Stimulated activated CD4-positive, alpha-beta T cell treated with anti-CD3 and anti-CD28 coated beads, Interleukin-4, amount 100 ng/mL, for 4 hours (primary cell): ENCODE data around the gene KDM2A.

Source experiments
- DNase-seq, 2 experiments: peaks; one replicate each; pipeline ENCODE4 v3.0.0-alpha.2; 2020

KDM2A gene

DNA sequence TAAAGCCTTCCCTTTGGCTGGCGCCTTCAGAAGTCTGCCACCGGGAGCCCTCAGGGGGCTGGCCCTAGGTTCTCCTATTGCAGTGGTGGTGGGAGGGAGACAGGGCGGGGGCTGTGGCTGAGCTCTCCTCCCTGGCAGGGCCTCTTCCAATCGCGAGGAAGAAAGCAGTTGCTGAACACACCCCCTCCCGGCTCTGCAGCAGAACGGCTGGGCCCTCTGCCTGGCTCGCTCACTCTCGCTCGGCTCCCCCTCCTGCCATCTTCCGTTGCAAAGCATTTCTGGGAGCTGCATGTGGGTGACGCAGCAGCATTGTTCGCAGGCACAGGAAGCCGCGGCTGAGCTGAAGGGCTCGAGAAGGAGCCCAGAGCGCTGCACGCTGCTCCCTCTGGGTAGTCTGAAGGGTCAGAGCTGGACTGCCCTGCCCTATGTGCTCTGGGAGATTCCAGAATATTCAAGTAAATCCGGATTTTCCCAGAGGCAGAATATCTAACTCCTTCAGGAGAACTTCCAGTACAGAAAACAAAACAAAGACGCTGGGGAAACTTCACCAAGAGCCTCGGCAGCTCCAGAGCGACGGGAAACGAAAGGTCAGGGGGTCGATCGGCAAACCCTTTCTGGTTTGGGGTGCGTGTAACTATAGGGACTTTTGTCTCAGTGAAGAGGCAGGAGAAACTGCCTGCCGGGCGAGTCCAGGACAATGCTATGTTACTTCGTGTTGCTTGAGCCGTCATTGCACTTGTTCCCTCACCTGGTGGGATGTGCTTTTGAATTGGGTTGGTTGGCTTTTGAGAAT is 120.9 kb downstream of the KDM2A start:
- DNase-seq = peak; percentile 90 to 98

DNA sequence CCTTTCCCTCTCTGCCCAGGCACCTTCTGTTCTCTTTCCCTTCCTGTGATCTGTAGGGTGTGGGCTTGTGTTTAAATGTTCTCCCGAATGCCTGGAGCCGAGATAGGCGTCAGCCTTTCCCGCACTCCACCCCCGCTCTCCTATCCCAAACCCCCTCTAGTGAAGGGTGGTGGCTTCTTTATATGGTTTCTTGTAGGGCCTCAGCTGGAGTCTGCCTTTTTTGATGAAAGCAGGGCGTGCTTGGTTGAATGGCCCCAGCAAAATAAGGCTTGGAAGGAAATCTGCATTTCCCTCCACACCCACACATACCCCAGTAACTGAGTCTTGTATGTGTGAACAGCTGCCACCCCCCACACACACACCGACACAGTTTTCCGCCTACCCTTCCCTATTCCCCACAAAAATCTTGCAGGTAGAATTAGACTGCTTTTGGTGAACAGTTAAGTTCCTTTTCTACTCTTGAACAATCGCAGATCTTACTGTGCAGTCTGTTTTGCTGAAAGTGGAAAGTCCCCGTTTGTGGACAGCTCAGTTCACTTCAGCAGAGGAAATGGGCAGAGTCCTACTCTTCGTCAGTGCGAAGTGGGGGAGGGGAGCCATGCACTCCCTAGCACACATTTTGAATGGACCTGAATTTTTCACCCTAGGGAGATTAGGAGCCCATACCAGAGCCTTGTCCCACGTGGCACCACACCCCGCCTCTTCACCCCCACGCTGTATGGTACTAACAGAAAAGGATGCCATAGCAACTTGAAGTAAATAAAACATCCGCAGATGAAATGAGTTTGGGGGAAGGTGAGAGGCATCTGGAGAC is 121.7 kb downstream of the KDM2A start:
- DNase-seq = peak; percentile 68 to 72

- DNase-seq = no peak
Observed at GRCh38 chr11:67242548-67242947, 123.5 kb downstream of the KDM2A start.

- no peak for DNase-seq
Observed at GRCh38 chr11:67243051-67243450, 124.0 kb downstream of the KDM2A start.

DNA sequence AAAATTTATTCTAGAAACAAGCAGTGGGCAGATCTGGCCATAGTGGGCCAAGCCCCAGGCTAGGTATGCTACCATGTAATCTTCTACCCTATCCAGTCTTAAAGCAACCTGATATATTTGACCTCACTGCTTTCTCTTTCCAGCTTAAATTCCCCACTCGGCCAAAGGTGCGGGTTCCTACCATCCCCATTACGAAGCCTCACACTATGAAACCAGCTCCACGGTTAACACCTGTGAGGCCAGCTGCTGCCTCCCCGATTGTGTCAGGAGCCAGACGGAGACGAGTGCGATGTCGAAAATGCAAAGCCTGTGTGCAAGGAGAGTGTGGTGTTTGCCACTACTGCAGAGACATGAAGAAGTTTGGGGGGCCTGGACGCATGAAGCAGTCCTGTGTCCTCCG is 126.0 kb downstream of the KDM2A start:
- no peak for DNase-seq

- DNase-seq = no peak
Observed at GRCh38 chr11:67247946-67248550, 129.0 kb downstream of the KDM2A start.

GRCh38 chr11:67248653-67249052 is 129.6 kb downstream of the KDM2A start:
- no peak for DNase-seq

DNA sequence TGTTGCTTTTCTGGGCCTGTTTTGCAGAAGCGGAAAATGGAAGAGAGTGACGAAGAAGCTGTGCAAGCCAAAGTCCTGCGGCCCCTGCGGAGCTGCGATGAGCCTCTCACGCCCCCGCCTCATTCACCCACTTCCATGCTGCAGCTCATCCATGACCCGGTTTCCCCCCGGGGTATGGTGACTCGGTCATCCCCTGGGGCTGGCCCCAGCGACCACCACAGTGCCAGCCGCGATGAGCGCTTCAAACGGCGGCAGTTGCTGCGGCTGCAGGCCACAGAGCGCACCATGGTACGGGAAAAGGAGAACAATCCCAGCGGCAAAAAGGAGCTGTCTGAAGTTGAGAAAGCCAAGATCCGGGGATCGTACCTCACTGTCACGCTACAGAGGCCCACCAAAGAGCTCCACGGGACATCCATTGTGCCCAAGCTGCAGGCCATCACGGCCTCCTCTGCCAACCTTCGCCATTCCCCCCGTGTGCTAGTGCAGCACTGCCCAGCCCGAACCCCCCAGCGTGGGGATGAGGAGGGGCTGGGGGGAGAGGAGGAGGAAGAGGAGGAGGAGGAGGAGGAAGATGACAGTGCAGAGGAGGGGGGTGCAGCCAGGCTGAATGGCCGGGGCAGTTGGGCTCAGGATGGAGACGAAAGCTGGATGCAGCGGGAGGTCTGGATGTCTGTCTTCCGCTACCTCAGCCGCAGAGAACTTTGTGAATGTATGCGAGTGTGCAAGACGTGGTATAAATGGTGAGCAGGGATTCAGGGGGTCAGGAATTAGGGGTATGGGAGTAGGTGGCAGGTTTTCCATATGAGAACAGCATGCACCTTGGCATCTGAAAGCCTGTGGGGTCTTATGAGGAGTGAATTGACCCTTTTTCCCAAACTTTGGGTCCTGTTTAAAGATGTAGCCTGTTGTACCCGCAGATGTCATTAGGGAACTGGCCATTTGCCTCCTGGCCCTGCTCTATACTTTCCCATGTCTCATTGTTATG is 131.3 kb downstream of the KDM2A start:
- no peak for DNase-seq

DNA sequence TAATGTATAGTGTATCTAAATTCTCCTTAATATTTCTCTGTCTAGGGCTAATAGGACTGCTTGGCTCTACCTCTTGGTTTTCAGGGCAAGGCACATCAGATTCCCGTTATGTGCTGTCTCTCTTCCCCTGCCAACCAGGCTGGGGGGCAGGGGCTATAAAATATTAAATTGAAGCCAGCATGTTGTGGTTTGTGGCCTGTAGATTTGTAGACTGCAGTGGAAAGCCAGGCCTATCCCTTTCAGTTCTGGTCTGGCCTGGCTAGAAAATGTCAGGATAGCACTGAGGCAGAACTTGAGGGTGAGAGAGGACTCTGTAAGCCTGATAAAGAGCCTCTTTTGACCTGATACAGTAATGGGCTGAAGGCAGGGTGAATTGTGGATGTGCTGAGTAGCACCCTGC is 132.8 kb downstream of the KDM2A start:
- DNase-seq = no peak

GRCh38 chr11:67252831-67253239 is 133.8 kb downstream of the KDM2A start:
- DNase-seq = no peak

DNA sequence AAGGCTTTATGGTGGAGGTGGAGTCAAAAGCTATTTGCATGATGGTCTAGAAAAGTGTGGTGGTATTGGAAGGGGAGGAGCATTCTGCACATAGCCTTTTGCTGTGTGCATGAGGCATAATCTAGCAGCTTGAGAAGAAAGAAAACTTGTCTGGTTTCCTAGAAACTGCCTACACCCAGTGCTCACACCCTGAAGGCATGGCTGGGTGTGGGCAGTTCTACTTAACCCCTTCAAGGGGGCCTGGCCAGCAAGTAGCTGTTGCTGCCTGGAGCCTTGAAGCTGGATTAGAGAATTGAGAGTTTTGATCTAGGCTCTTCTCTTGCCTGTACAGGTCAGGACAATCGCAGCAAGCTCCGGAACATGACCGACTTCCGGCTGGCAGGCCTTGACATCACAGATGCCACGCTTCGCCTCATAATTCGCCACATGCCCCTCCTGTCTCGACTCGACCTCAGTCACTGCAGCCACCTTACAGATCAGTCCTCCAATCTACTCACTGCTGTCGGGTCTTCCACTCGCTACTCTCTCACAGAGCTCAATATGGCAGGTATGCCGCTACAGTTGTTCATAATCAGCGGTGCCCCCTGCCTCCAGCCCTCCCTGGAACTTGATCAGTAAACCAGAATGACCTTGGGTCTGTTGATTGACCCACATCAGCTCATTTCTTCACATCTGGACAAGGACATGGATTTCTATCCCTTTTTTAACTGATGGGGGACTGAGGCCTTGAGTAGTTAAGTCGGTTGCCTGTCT is 135.0 kb downstream of the KDM2A start:
- DNase-seq = no peak

- no peak for DNase-seq
Observed at GRCh38 chr11:67254798-67255197, 135.7 kb downstream of the KDM2A start.

DNA sequence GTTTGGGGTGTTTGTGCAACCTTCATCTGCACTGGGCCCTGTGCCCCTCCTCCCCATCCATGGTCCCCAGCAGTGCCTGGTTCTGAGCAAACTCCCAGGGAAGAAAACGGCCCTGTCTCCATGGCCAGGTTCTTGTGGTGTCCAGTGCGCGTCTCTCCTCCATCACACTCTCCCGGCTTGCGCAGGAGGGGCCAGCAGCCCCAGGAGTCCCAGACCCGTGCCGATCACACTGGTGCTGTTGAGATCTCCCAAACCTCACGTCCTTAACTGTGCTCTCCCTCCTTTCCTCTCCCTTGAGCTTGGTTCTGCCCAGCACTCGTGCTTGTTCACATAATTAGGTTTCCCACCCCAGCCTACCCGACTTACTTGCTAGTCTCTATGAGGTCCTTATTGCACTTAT is 136.3 kb downstream of the KDM2A start:
- no peak for DNase-seq

DNA sequence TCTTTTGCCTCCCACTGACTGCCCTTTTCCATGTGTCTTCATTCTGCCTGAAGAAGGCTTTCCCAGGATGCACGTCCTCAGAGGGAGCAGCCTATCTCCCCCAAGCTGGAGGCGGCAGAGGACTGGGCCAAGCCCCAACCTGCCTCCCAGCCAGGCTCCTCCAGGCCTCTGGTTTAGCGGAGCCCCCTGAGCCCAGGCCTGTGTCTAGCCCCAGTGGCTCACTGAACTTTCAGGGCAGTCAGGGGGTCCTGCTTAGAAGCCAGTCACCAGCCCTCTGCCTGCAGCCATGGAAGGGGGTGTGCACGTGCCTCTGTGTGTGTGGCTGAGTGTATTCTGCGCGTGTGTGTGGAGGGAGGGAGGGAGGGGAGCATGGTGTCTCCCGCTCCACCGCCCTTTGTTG is 136.8 kb downstream of the KDM2A start:
- DNase-seq = no peak

GRCh38 chr11:67256477-67257135 is 137.5 kb downstream of the KDM2A start:
- no peak for DNase-seq

- no peak for DNase-seq
Observed at GRCh38 chr11:67260406-67260805, 141.3 kb downstream of the KDM2A start.

DNA sequence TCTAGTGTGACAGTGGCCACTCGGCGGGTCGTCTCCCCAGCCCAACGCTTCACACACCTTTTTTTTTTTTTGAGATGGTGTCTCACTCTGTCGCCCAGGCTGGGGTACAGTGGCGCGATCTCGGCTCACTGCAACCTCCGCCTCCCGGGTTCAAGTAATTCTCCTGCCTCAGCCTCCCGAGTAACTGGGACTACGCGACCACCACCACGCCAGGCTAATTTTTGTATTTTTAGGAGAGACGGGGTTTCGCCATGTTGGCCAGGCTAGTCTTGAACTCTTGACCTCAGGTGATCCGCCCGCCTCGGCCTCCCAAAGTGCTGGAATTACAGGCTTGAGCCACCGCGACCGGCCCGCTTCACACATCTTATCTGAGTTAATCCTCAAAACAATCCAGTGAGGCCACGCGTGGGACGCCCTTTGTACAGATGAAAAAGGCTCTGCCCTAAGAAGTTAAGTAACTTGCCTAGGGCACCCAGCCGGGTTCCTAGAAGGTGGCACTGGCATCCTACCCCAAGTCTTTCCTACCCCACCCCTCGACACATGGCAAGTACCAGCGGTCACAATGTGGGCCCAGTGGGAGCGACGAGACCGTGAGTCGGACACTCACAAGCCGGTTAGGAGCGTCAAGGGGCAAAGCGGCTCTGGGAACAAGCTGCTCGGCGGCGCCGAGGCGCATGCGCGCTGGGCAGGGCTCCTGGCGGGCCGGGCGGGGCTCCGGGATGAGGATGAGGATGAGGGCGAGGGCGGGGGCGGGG is 142.0 kb downstream of the KDM2A start:
- peak in 1 of 2 experiments; percentile 24 for DNase-seq

DNA sequence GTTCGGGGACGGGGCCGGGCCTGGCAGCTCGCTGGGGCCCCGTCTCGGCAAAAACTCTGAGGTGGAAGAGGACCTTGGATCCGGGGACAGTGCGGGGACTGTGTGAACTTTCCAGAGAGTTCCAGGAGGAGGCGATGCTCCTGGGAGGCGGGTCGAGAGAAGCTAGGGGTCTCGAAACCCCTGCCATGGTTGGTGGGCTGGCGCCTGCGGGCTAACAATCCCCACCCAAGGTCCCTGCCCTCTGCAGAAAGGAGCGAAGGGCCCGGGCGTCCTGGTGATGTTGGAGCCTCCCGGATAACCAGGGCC is 142.5 kb downstream of the KDM2A start:
- no peak for DNase-seq

- no peak for DNase-seq
Observed at GRCh38 chr11:67261946-67262681, 143.1 kb downstream of the KDM2A start.
